NCI-H82 treated with DMSO at 0.1 percent for 48 hours (cell line): ENCODE measurements around the gene AUTS2.

ENCODE experiments used
- DNase-seq: peaks from one replicate; lab custom pipeline; 2025; ENCODE audit not compliant: unreplicated experiment; lab: John Stamatoyannopoulos, UW

AUTS2 gene

GRCh38 chr7:69598081-69598486 lies at the start of gene AUTS2:
AUTS2 (plus strand) TSS chr7:69598475; CDS start chr7:69599654, 1,179 bp downstream.
- DNase-seq: peak; percentile 53

- no peak for DNase-seq
These were observed 47.3 kb upstream of the AUTS2 start for GRCh38 chr7:69550991-69551390.

GRCh38 chr7:69553190-69553589 lies 45.1 kb upstream of the AUTS2 start:
- DNase-seq: no peak

- no peak for DNase-seq
These were observed 36.9 kb upstream of the AUTS2 start for GRCh38 chr7:69561266-69561960.

- DNase-seq: peak; percentile 5
These were observed 33.5 kb upstream of the AUTS2 start for GRCh38 chr7:69564454-69565417.

- DNase-seq: no peak
These were observed 30.5 kb upstream of the AUTS2 start for GRCh38 chr7:69567800-69568199.

GRCh38 chr7:69568266-69568665 lies 30.0 kb upstream of the AUTS2 start:
- DNase-seq: no peak

- no peak for DNase-seq
These were observed 22.6 kb upstream of the AUTS2 start for GRCh38 chr7:69575651-69576050.

- DNase-seq: no peak
These were observed 21.1 kb upstream of the AUTS2 start for GRCh38 chr7:69577221-69577620.

GRCh38 chr7:69585169-69585568 lies 13.1 kb upstream of the AUTS2 start:
- no peak for DNase-seq

- DNase-seq: no peak
These were observed 12.0 kb upstream of the AUTS2 start for GRCh38 chr7:69586321-69586720.

GRCh38 chr7:69588773-69589172 lies 9.5 kb upstream of the AUTS2 start:
- no peak for DNase-seq

GRCh38 chr7:69591805-69592204 lies 6.5 kb upstream of the AUTS2 start:
- no peak for DNase-seq

GRCh38 chr7:69593511-69593910 lies 4.8 kb upstream of the AUTS2 start:
- no peak for DNase-seq

- no peak for DNase-seq
These were observed 2.9 kb upstream of the AUTS2 start for GRCh38 chr7:69595415-69595814.

GRCh38 chr7:69596056-69596455 lies 2.2 kb upstream of the AUTS2 start:
- no peak for DNase-seq

- no peak for DNase-seq
These were observed 1.5 kb upstream of the AUTS2 start for GRCh38 chr7:69596723-69597277.

- no peak for DNase-seq
These were observed 798 bp upstream of the AUTS2 start for GRCh38 chr7:69597278-69598076.

- no peak for DNase-seq
These were observed 411 bp downstream of the AUTS2 start for GRCh38 chr7:69598487-69599285.

- no peak for DNase-seq
These were observed 1.1 kb downstream of the AUTS2 start for GRCh38 chr7:69599286-69599954.
